Prostate gland (tissue), 2 donors: ENCODE results near the gene INKA2. TPM values are rescaled to one million over a fixed set of nuclear protein-coding genes. Genes with fewer than 3 reads are reported as not detected.

ENCODE experiments used
- DNase-seq: peaks from one replicate; pipeline ENCODE4 v3.0.0-alpha.2; 2019; ENCODE audit warnings: low spot score
- H3K27ac ChIP-seq, 2 donors: fragments of 200-600 bp; sonication (generic); 2 replicates each; pipeline ENCODE4 v1.5.1; 2017 to 2019
- H3K27me3 ChIP-seq: fragments of 200-600 bp; sonication (generic); replicated peaks from 2 replicates; pipeline ENCODE4 v1.5.1; 2019; ENCODE audit not compliant: insufficient read depth
- H3K36me3 ChIP-seq, 2 donors: fragments of 200-600 bp; sonication (generic); 1 replicate in 1 of 2; 2 replicates in 1 of 2; pipeline versions ENCODE4 v1.5.1 to v1.8.1; 2017 to 2019
- H3K4me1 ChIP-seq: fragments of 200-600 bp; sonication (generic); replicated peaks from 2 replicates; pipeline ENCODE4 v1.5.1; 2019
- H3K4me3 ChIP-seq, 2 donors: fragments of 200-600 bp; sonication (generic); 2 replicates each; pipeline ENCODE4 v1.5.1; 2017 to 2019
- H3K9me3 ChIP-seq: fragments of 200-600 bp; sonication (generic); 2 replicates; pipeline ENCODE4 v1.5.1; 2017
- CTCF ChIP-seq, 4 experiments: fragments of 200-600 bp in 2 of 4; fragments of 450-650 bp in 2 of 4; sonication (generic) in 2 of 4; IDR thresholded peaks; 1 replicate in 3 of 4; 2 replicates in 1 of 4; pipeline ENCODE4 v1.5.1; 2016 to 2019; ENCODE audit warnings: antibody characterized with exemption in 4 of 4, mild to moderate bottlenecking in 2 of 4, moderate library complexity in 2 of 4
- POLR2A ChIP-seq: fragments of 450-650 bp; IDR thresholded peaks from one replicate; pipeline ENCODE4 v1.6.1; 2016; ENCODE audit warnings: antibody characterized with exemption, mild to moderate bottlenecking
- POLR2AphosphoS5 ChIP-seq: sonication (generic); formaldehyde crosslinking; IDR thresholded peaks from one replicate; pipeline ENCODE4 v1.6.1; 2017; ENCODE audit warnings: antibody characterized with exemption
- whole genome bisulfite sequencing: methylation state at CpG from one replicate; pipeline ENCODE4 v1.1.5; 2018; 5-methylcytosine and 5-hydroxymethylcytosine counted together
- intact Hi-C: fragments of 100-400 bp; cut with DNase I; formaldehyde crosslinking; loops from one replicate; pipeline ENCODE4 v1.14.2; 2022
- small RNA-seq, 2 donors: library from RNA; depleted of rRNA; stranded (forward); fragments of <200 nt; gene quantifications; one replicate each; pipeline ENCODE3, GENCODE V24; 2016
- total RNA-seq, 2 donors: library from RNA; depleted of rRNA; stranded (reverse); fragments of >200 nt; gene quantifications; one replicate each; pipeline ENCODE4 v1.1.0, GENCODE V29; 2016

INKA2 gene
- total RNA-seq, 2 donors from 2014 or later, result 2.8 to 6.6 TPM

DNA sequence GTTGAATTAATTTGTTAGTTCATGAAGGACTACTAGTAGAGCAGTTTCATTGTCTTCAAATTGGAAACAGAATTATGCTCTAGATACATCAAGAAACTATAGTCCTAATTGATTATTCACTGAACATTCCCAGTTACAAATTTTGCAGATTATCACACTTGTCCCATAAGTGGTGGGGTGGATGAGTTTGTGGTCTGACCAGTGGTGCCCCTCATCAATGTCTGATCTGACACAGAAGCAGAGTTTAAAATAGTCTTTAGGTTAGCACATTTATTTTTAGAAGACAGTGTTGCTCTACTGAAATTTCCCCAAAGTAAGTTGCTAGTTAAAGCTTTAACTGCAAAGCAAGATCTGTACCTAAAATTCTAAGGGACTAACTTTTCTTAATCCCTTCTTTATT is 42.9 kb downstream of the INKA2 start:
- no peaks in the 10 kb centered on the region for H3K27me3 ChIP-seq
- H3K4me1 ChIP-seq, result no peaks in the 10 kb centered on the region
- H3K9me3 ChIP-seq, result no peaks in the 10 kb centered on the region
- no peak overlapping the region for H3K4me3 ChIP-seq
- TF ChIP-seq CTCF (IDR thresholded peaks at IDR 0.05) (no peak), POLR2A (no peak), POLR2AphosphoS5 (no peak)
- no peak overlapping the region for H3K27ac ChIP-seq
- peaks cover 0 to 10% of the 10 kb centered on the region in 2 donors for H3K36me3 ChIP-seq
- DNase-seq, result no peak
- intact Hi-C loops, result no loop called here

DNA sequence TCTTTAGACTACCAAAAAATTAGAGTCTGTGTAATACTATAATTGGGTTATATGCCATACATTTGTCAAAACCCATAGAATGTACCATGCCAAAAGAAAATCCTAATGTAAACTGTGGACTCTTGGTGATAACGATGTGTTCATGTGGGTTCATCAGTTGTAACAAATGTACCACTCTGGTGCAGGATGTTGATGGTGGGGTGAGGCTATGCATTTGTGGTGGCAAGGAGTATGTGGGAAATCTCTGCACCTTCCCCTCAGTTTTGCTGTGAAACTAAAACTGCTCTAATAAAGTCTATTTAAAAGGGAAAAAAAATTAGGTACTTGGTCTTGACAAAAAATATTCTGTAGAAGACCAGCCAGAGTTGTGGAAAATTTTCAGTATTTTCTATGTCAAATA is 43.4 kb downstream of the INKA2 start:
- Histone ChIP-seq H3K4me3 (no peak overlapping the region), H3K4me1 (no peaks in the 10 kb centered on the region), H3K9me3 (no peaks in the 10 kb centered on the region), H3K27me3 (no peaks in the 10 kb centered on the region), H3K36me3 (peaks cover 0 to 10% of the 10 kb centered on the region in 2 donors), H3K27ac (no peak overlapping the region)
- no peak for DNase-seq
- intact Hi-C loops, result no loop called here
- TF ChIP-seq CTCF (IDR thresholded peaks at IDR 0.05) (no peak), POLR2AphosphoS5 (no peak), POLR2A (no peak)
- WGBS, result 76% methylated on average over 1 of the region's 1 CpG

- H3K4me1 ChIP-seq, result peaks cover 3% of the 10 kb centered on the region
- whole genome bisulfite sequencing, result 97% methylated on average over 1 of the region's 1 CpG
These were observed 47.3 kb downstream of the INKA2 start for GRCh38 chr1:111691886-111692285.

DNA sequence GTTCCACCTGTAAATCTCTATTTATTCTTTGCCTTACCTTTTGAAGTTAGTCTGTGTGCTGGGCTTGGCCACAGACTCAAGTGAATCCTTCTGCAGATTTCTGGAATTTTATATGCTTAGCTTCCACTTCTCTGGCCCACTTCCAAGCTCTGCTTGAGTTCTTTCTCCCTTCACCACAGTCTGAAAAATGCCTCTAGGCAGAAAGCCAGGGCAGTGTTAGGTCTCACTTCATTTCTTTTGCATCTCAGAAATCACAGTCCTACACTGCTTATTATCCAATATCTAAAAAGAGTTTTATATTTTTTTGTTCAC is 48.9 kb downstream of the INKA2 start:
- Histone ChIP-seq H3K4me3 (no peak overlapping the region), H3K27me3 (no peaks in the 10 kb centered on the region), H3K27ac (no peak overlapping the region), H3K9me3 (no peaks in the 10 kb centered on the region), H3K36me3 (no peaks in the 10 kb centered on the region), H3K4me1 (peaks cover 3% of the 10 kb centered on the region)
- peak; percentile 6 for DNase-seq
- intact Hi-C loops, result no loop called here
- TF ChIP-seq POLR2AphosphoS5 (no peak), CTCF (IDR thresholded peaks at IDR 0.05) (no peak), POLR2A (no peak)

More at GRCh38 chr1:111691886-111692285, 47.3 kb downstream of the INKA2 start:
- TF ChIP-seq POLR2AphosphoS5, result no peak
- no peak for TF ChIP-seq CTCF (IDR thresholded peaks at IDR 0.05)
- no peak for TF ChIP-seq POLR2A
- no peaks in the 10 kb centered on the region for H3K9me3 ChIP-seq
- H3K27me3 ChIP-seq, result no peaks in the 10 kb centered on the region
- intact Hi-C loops, result no loop called here
- H3K4me3 ChIP-seq, result no peak overlapping the region
- H3K27ac ChIP-seq, result no peak overlapping the region
- no peaks in the 10 kb centered on the region for H3K36me3 ChIP-seq
- DNase-seq, result no peak

Small RNA genes lying within 50 kb of the gene (small RNA-seq; reads per million reads assigned to genes)
- gene INKA2, result 0.19 to 0.30 reads per million in 2 donors

Other genes starting within 250 kb of the INKA2 start
- gene ADORA3, start 235.8 kb downstream of the INKA2 start, total RNA-seq, result 1 to 10 TPM; 2.0 to 2.9 TPM
- gene TMIGD3, start 235.8 kb downstream of the INKA2 start, total RNA-seq, result 10 to 100 TPM in 1 of 2 donors, under 1 TPM in 1; 0.64 to 11.4 TPM
- 10 to 100 TPM; 31.4 to 39.1 TPM for gene RAP1A, start 119.6 kb downstream of the INKA2 start, total RNA-seq
- gene DDX20, start 16.5 kb upstream of the INKA2 start, total RNA-seq, result 10 to 100 TPM; 15.9 to 33.9 TPM